Midbrain (tissue), 1 donor: Measurements from ENCODE around the gene MARF1.
"Not testable (repeated sequence)": the region's sequence is repeated elsewhere in the genome, so short reads cannot be mapped to it uniquely, and the experiment has no call there.

Experiments used
- DNase-seq: peaks from one replicate; lab custom pipeline; 2025; lab: John Stamatoyannopoulos, UW

The MARF1 gene

GRCh38 chr16:15643048-15643945, at the start of gene MARF1:
MARF1 (minus strand) TSS chr16:15643154; CDS start chr16:15639233, 3,921 bp downstream.
- DNase-seq: peak; percentile 96

GRCh38 chr16:15692508-15692907, 49.6 kb upstream of the MARF1 start:
- DNase-seq: not testable (repeated sequence)

DNA sequence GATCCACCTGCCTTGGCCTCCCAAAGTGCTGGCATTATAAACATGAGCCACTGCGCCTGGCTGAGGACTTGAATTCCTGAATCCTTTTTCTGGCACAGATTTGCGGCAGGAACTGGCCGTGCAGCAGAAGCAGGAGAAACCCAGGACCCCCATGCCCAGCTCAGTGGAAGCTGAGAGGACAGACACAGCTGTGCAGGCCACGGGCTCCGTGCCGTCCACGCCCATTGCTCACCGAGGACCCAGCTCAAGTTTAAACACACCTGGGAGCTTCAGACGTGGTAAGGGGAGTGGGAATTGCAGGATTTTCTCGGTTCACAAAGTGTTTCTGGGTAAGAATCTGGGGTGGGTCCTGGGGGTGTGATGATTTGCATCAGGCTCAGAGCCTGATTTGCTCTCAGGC, 48.1 kb upstream of the MARF1 start:
- DNase-seq: no peak

DNA sequence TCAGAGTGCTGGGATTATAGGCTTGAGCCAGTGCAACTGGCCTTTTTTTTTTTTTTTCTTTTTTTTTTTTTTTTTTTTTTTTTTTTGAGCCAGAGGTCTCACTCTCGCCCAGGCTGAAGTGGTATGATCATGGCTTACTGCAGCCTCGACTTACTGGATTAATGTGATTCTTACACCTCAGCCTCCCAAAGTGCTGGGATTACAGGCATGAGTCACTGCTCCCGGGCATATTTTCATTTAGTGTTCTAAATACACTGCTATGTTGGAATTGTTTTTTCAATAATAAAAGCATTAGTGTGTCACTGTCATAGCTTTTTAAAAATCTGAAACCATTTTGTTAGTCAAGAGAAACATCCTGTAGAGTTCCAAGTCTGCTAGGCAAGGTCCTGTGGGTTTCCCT, 47.3 kb upstream of the MARF1 start:
- no peak for DNase-seq

- no peak for DNase-seq
Measured at GRCh38 chr16:15689290-15689689, 46.3 kb upstream of the MARF1 start.

DNA sequence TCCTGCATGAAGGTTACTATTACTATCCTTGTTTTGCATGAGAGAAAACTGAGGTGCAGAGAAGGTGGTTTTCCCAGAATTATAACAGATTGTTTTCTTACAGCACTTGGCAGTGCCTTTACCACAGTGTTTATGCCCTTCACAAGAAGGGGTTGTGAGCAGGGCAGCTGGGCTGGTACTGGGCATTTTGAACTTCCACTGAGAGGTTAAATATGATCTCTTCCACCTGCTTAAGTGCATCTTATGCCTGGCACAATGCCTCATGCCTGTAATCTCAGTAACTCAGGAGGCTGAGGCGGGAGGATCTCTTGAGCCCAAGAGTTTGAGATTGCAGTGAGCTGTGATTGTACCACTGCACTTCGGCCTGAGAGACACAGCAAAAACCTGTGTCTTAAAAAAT, 43.3 kb upstream of the MARF1 start:
- no peak for DNase-seq

GRCh38 chr16:15682105-15682570, 39.2 kb upstream of the MARF1 start:
- DNase-seq: peak; percentile 36

- DNase-seq: no peak
Measured at GRCh38 chr16:15677447-15677846, 34.5 kb upstream of the MARF1 start.

- DNase-seq: peak; percentile 33
Measured at GRCh38 chr16:15676506-15676905, 33.6 kb upstream of the MARF1 start.

DNA sequence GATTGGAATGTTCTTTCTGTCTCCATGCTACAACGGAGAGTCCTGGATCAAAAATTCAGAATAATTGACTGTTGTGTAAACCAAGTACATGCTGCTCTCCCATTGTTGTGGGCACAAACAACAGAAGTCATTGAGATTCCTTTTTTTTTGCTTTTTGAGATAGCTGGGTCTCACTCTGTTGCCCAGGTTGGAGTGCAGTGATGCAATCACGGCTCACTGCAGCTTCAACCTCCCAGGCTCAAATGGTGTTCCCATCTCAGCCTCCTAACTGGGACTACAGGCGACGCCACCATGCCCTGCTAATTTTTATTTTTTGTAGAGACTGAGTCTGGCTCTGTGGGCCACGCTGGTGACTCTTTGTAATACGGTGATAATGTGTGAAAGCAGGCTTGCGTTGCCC, 31.6 kb upstream of the MARF1 start:
- peak; percentile 51 for DNase-seq

GRCh38 chr16:15672514-15673167, 29.7 kb upstream of the MARF1 start:
- peak; percentile 87 for DNase-seq

- not testable (repeated sequence) for DNase-seq
Measured at GRCh38 chr16:15672127-15672513, 29.2 kb upstream of the MARF1 start.

GRCh38 chr16:15671530-15672117, 28.7 kb upstream of the MARF1 start:
- DNase-seq: no peak

GRCh38 chr16:15667091-15667742, 24.3 kb upstream of the MARF1 start:
- DNase-seq: no peak

GRCh38 chr16:15665107-15665506, 22.2 kb upstream of the MARF1 start:
- no peak for DNase-seq

GRCh38 chr16:15660203-15660601, 17.2 kb upstream of the MARF1 start:
- DNase-seq: no peak

- no peak for DNase-seq
Measured at GRCh38 chr16:15658556-15658955, 15.6 kb upstream of the MARF1 start.

GRCh38 chr16:15658149-15658548, 15.2 kb upstream of the MARF1 start:
- DNase-seq: no peak

- DNase-seq: not testable (repeated sequence)
Measured at GRCh38 chr16:15655561-15655960, 12.6 kb upstream of the MARF1 start.

GRCh38 chr16:15654591-15654990, 11.6 kb upstream of the MARF1 start:
- no peak for DNase-seq

DNA sequence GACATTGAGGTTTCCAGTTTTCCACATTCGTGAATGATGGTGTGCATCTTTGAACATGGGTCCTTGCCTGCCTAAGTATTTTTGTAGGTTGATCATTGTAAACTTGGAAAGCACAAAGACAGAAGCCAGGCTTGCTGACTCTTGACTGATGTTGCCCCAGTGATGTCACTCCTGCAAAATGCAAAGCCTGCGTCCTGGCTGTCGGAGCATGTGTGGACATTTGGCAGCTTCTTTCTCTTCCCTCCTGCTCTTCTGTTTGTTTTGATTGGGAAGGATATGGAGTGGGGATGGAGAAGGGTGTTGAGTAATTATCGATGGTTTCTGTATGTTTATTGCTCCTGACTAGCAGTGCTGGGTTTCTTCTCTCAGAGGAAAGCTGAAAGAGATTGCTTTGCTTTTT, 10.3 kb upstream of the MARF1 start:
- DNase-seq: no peak

DNA sequence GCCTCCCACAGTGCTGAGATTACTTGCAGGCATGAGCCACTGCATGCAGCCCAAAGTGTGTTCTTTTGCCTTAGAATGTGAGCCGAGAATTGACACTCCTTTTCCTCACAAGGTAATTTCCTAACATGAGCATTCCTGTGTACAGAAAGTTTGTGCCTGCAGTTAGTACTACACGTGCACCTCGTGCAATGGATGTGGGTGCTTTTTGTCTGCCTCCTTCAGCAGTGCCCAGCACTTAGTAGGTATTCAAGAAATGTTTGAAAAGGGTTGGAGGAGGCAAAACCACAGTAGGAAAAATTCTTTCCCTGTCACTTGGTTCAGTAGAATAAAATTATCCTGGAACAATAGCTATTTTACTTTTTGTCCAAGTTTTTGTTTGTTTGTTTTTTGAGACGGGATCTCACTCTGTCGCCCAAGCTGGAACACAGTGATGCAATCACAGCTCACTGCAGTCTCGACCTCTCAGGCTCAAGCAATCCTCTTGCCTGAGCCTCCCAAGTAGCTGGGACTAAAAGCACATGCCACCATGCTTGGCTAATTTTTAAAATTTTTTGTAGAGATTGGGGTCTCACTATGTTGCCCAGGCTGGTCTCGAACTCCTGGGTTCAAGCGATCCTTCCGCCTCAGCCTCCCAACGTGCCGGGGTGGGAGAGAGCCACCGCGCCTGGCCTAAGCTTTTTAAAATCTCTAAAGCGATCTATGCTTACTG, 9.5 kb upstream of the MARF1 start:
- DNase-seq: no peak
